OCI-M2 (cell line): ENCODE results near the gene ZNF827.

ENCODE experiments used
- DNase-seq: peaks from one replicate; lab custom pipeline; 2025; ENCODE audit not compliant: unreplicated experiment; lab: John Stamatoyannopoulos, UW

The ZNF827 gene

DNA sequence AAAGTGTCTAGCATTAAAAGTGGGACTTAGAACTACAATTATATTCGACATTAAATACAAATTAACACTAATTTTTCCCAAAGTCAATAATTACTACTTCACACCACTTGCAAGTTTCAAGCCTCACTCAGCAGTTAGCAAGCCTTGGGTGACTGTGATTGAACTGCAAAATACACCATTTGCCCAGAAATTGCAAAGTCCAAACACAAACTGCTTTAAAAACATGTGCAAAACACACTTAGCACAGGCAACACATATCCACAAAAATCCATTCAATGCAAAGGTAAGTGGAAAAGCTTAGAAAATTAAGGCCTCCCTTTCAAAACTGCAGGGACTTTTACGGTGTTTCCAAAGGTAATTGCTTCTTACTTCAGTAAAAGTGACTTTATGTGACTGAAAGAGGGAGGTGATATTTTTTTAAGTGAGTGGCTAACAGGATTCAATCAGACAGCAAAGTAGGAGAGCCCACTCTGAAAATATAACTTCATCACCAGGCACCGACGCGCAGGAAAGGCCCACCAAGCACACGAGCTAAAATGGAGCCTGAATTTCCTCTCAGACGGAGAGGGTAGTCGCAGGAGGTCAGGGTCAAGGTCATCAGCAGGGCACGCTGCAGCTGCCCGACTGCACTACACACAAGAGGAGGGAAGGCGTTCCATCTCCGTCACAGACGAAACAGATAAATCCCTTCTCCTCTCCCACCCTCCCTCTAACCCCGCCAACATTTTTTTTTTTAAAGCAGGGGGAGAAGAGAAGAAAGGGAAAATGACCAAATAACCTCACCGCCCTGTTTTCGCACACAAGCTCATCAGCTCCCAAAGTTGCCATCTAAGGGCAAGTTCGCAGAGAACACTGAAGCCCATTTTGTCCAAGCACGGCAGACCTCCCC lies 3.1 kb downstream of the ZNF827 start:
- DNase-seq: no peak

DNA sequence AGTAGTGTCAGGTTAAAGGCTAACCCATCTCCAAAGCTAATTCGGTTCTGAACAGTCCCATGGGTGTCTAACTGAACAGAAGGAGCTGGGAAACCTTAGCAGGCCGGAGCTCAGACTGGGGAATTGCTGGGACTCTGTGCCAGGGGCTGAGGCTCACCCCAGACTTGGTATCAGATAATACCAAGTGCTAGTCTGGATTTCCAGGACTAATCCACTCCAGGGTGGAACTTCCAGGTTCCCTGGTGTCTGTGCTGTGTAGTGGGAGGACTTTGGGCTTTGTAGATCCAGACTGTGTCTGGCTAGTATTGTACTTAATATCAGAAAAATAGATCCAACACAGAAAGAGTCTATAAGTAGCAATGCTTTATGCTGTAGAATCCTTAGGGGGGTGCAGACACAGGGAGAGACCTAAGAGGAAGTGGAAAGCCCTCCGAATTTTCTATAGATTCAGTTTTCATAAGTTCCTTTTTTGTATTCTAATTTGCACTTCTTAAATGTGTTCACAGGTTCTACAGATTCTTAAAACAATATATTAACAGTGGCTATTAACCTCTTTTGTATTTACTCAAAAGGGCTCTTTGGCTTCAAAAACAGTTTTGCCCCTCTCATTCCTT lies 4.1 kb downstream of the ZNF827 start:
- no peak for DNase-seq

DNA sequence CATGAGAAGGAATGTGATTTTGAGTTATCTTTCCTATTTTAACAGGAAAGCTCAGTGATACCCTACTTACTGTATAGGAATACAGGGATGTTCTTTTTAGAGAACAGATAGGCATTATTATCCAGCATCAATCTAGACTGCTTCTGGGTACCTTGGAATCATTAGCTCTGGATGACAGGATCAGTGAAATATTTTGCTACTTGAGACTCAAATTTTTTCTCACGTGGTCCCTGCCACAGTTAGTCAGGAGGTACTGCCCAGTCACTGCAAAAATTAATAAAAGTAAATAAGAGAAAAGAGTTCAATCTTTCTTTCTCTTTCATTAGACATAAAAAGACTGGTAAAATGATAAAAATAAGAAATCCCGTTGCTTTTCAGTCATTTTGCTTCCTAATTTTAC lies 5.5 kb downstream of the ZNF827 start:
- DNase-seq: no peak

- DNase-seq: no peak
Measured at GRCh38 chr4:145931403-145931802, 7.2 kb downstream of the ZNF827 start.

GRCh38 chr4:145930592-145930991 lies 8.0 kb downstream of the ZNF827 start:
- no peak for DNase-seq

DNA sequence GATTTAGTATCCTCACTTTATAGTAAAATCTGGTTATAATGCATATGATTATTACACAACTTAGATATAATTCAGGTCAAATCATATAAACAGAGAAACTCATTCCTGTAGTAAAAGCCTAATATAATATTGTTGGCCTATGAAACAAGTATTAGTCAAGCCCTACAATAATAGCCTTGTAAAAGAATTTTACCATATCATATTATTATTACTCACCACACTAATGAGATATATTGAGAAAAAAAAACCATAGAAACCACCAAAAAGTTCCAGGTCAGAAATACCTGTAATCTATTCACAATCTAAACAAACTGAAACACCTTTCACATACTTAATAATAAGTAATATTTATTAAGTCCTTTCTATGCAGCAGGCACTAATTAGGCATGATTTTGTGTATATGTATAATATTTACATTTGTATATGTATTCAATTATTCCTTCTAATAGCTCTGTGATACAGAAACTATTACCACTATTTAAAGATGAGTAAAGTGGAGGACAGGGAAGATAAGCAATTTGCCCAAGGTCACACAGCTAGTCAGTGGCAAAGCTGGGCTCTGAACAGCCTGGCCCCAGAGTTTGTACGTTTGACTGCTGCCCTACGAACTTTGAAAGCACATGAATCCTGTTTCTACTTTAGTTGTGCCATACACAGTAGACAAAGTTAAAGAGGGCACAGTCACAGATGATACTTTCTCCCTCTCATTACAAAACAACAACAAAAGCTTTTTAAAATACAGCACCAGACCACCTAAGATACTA lies 9.0 kb downstream of the ZNF827 start:
- DNase-seq: no peak

DNA sequence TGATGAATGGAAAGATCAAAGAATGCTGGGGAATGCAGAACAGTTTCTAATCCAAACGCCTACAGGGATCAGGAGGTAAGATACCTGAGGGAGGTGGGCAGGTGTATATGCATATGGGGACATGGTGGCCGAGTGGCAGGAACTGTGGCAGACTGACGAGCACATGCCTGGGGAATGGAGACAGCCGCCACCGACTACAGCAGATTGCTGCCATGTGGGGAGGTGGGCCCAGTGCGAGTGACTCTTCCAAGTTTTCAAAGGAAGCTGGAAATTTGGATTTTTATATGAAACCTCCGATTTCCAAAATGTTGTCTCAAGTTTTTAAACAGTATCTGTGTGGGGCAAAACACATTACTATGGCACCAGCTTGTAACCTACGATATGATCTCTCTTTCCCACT lies 9.9 kb downstream of the ZNF827 start:
- DNase-seq: no peak

DNA sequence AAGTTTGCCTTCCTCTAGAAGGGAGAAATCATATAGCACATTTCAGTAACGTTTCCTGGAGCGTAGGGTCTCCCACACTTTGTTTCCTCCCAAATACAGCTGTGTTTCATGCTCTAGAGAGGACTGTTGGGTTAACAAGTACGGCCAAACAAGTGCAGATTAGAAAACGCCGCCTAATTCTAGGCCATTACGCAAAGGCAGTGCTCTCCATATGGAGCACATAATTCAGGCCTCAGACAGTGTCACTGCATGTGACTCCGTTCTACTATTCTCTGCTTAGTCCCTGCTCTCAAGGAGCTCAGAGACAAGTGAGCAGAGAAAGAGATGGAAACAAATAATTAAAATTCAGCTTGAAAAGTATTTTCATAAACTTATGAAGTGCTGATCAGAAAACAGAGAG lies 11.6 kb downstream of the ZNF827 start:
- no peak for DNase-seq

DNA sequence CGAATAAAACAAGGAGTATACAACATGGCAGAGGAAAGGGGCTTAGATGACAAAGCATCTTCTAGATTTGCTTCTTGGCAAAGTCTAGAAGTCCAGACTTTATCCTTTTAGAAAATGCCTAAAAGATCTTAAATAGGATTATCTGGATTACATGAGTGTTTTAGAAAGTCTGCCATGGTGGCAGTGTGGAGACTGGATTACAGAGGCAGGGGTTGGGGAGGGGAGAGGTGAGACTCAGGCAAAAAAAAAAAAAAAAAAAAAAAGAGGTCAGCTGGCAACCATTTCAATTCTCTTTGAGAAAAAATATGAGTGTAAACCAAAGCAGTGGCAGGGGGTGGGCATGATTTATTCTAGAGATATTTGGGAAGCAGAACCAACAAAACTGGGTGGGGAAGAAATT lies 17.4 kb downstream of the ZNF827 start:
- no peak for DNase-seq

GRCh38 chr4:145920205-145920604 lies 18.4 kb downstream of the ZNF827 start:
- no peak for DNase-seq

DNA sequence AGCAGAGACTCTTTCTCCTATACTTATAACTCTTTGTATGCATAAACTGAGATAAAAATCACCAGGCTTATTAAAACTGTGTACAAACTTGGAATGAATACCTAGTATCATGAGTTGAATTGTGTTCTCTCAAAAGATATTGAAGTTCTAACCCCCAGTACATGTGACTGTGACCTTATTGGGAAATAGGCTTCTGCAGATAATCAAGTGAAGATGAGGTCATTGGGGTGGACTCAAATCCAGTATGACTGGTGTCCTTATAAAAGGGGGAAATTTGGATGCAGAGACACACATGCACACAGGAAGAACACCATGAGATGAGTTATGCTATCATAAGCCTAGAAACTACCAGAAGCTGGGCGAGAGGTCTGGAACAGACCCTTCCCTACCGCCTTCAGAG lies 26.2 kb downstream of the ZNF827 start:
- DNase-seq: no peak

DNA sequence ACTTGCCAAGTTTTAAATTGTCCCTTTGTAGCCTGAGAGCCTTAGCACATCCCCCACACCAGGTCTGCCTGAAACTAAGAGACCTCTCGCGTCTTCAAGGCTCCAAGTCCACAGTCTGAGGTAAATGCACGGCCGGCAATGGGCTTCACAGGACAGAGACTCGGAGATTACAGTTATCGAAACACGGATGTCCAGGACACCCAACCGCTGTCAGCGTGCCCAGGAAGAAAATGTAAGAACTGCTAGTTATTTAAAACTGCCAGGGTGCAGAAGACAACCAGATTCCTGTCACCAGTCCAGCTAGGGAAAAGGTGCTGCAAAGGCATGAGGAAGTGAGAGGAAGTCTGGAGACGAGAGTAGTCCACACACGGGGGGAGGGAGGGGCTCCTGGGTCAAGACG lies 28.9 kb downstream of the ZNF827 start:
- DNase-seq: no peak

DNA sequence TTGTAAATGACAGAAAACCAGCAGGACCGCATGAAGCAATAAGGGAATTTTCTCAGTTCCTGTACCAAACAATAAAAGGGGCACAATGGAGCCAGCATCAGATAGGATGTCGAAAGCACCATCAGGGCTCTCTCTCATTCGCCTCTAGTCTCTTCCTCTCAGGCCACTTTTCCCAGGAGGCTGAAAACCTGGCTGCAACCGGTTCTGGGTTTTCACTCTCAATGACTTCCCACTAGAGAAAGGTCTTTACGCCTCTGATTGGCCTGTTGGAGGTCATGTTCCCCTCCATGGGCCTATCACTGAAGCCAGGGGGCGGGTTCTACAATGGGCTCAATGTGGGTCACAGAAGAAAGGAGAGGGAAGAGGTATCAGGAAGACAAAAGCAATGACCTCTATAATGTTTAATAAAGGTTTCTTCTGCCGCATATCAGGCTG lies 29.3 kb downstream of the ZNF827 start:
- DNase-seq: no peak

DNA sequence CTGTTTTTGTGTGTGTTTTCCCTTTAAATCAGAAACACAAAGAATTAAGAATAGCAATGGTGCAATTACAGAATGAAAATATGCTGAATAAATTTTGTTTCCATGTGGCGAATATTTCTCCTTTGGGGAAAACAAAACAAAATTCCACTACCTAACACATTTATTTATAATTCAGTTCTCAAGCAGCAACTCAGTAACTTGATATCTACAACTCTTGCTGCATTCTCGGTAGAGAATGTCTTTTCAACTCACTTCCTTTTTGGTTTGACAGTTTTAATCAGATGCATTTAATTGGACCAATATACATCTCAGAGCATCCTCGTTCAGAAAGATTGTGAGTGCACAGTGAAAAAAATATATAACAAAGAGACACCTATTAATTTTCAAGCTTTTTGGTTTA lies 30.8 kb downstream of the ZNF827 start:
- DNase-seq: no peak

GRCh38 chr4:145907390-145907789 lies 31.2 kb downstream of the ZNF827 start:
- no peak for DNase-seq

DNA sequence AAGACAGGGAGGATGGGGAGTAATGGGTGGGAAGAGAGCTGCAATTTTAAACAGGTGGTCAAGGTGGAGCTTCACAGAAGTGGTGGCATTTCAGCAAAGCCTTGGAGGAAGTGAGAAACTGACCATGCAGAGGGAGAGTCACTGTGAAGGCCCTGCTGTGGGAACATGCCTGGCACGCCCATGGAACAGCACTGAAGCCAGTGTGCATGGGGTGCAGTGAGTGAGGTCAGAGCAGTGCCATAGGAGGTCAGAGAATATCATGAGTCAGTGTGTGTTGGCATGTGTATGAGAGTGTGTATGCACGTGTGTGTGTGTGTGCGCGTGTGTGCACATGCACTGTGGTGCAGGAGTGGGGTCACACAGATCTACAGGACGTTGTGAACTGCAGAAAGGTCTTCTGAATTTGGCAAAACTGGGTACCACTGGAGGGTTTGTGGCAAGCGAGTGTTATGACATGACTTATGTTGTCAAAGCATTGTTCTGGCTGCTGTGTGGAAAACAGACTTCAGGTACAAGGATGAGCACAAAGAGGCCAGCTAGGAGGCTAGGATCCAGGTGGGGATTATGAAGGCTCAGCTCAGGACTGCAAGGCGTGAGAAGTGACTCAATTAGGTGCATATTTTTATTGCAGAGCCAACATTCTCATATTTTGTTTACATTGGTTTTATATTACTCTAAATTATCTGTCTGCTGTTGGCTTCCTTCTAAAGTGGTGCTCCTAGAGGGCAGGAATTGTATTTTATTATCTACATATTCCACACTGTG lies 34.0 kb downstream of the ZNF827 start:
- DNase-seq: no peak

- DNase-seq: no peak
Measured at GRCh38 chr4:145902522-145902921, 36.1 kb downstream of the ZNF827 start.

- DNase-seq: no peak
Measured at GRCh38 chr4:145899886-145900460, 38.6 kb downstream of the ZNF827 start.

DNA sequence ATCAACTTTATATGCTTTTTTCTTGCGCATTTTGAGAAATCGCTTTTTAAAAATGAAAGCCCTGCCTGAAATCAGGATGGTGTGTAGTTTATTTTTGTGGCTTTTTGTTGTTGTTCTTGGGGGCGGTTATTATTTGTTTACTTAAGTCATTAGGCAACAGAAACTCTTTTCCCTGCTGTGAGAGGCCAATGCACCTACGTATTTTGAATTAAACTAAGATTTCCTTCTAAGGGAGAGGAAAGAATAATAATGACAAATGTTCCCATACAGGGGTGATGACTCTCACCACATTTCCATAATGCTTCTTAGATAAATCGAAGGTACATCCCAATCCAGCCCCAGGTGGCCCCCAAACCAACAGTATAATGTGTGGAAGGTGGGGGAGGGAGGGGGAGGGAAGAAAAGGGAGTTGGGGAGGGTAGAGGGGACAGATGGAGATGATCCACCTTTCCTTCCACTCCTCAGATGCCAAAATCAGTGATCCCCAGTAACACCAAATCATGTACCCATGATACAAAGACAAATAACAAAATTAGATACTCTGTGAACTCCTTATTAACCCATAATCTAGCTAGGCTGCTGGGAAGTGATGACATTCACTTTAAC lies 39.6 kb downstream of the ZNF827 start:
- DNase-seq: no peak

GRCh38 chr4:145898466-145898865 lies 40.2 kb downstream of the ZNF827 start:
- no peak for DNase-seq
